Heart left ventricle (tissue), 13 donors: ENCODE results near the gene PLA2G12B.

Experiments used
- POLR2A ChIP-seq, 2 donors: fragments of 450-650 bp; IDR thresholded peaks; one replicate each; pipeline ENCODE4 v1.6.1; 2017; ENCODE audit warnings: antibody characterized with exemption in 2 of 2, mild to moderate bottlenecking in 2 of 2, moderate library complexity in 2 of 2
- TF ChIP-seq, protein P1 (sequence below), 12 donors: fragments of 200-600 bp; sonication (generic) in 4 of 12; IDR thresholded peaks; one replicate each; pipeline versions ENCODE4 v1.5.0 to v1.8.0; 2018 to 2022; ENCODE audit warnings: antibody characterized with exemption in 12 of 12, mild to moderate bottlenecking in 5 of 12
- donor health status: ischemic (EF 13 %, LVEDD 7.1; RV severe dilation, severe dysfunction).
- donor health status: DM: no; HTN: yes; CAD: no.
- donor health status: DM: no; HTN: no; CAD: no.
- donor health status: ischemic (EF 25% LVEDD 6.9; RV normal size, moderate dysfunction).
- donor health status: ischemic (EF 25% LVEDD 5.7; RV mildly dilated, moderate dysfunction).
- donor health status: ischemic (EF 35%, LVEDD 5.7; RV mildly dilated, moderate dysfunction).
- donor health status: nonischemic (EF 11% LVEDD 7.7; RV severe dilation, severe dysfunction).
- donor health status: DM: yes; HTN: yes; CAD: no.
- donor health status: PGD.
- donor health status: ischemic (EF 29% LVEDD 5.4; RV normal size, mild dysfunction).
- donor health status: nonischemic (EF 23%, LVEDD 6.1; RV moderate dilation, normal function).

- TF ChIP-seq, protein P1, sequence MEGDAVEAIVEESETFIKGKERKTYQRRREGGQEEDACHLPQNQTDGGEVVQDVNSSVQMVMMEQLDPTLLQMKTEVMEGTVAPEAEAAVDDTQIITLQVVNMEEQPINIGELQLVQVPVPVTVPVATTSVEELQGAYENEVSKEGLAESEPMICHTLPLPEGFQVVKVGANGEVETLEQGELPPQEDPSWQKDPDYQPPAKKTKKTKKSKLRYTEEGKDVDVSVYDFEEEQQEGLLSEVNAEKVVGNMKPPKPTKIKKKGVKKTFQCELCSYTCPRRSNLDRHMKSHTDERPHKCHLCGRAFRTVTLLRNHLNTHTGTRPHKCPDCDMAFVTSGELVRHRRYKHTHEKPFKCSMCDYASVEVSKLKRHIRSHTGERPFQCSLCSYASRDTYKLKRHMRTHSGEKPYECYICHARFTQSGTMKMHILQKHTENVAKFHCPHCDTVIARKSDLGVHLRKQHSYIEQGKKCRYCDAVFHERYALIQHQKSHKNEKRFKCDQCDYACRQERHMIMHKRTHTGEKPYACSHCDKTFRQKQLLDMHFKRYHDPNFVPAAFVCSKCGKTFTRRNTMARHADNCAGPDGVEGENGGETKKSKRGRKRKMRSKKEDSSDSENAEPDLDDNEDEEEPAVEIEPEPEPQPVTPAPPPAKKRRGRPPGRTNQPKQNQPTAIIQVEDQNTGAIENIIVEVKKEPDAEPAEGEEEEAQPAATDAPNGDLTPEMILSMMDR (IDR thresholded peaks at IDR 0.05) = no peak
- TF ChIP-seq POLR2A (IDR thresholded peaks at IDR 0.05) = no peak
Measured at GRCh38 chr10:72997099-72997498, 42.5 kb upstream of the PLA2G12B start.
